Body of pancreas (tissue), 4 donors: ENCODE data around the gene SIK2. TPM values are rescaled to one million over a fixed set of nuclear protein-coding genes. Genes with fewer than 3 reads are reported as not detected.
A peak's percentile ranks its signal among the peaks of the same experiment; 100 is the strongest.

Experiments
- ATAC-seq: fragments of 150-250 bp; one replicate; pipeline ENCODE4 v1.9.1; 2016
- DNase-seq, 4 donors: peaks; one replicate each; pipeline ENCODE4 v3.0.0-alpha.2; 2019
- H3K27ac ChIP-seq, 4 donors: fragments of 200-600 bp; sonication (generic); 1 replicate in 3 of 4; 2 replicates in 1 of 4; pipeline versions ENCODE4 v1.5.1 to v1.6.1; 2016 to 2019; ENCODE audit warnings: mild to moderate bottlenecking in 1 of 4, mixed read lengths in 1 of 4, moderate library complexity in 1 of 4
- H3K27me3 ChIP-seq, 2 donors: fragments of 200-600 bp; sonication (generic); one replicate each; pipeline ENCODE4 v1.6.0; 2016; ENCODE audit warnings: mild to moderate bottlenecking in 1 of 2
- H3K36me3 ChIP-seq, 2 donors: fragments of 200-600 bp; sonication (generic); replicated peaks in 1 of 2; 2 replicates each; pipeline ENCODE4 v1.5.1; 2016; ENCODE audit warnings: low read depth in 2 of 2; ENCODE audit not compliant: insufficient read depth in 1 of 2
- H3K4me1 ChIP-seq: fragments of 200-600 bp; sonication (generic); one replicate; pipeline ENCODE4 v1.6.0; 2016
- H3K4me3 ChIP-seq, 2 donors: fragments of 200-600 bp; sonication (generic); 1 replicate in 1 of 2; 2 replicates in 1 of 2; pipeline ENCODE4 v1.5.1; 2016 to 2019
- H3K9me3 ChIP-seq, 3 donors: fragments of 200-600 bp; sonication (generic); 1 replicate in 2 of 3; 2 replicates in 1 of 3; pipeline ENCODE4 v1.5.1; 2016
- POLR2A ChIP-seq, 3 donors: fragments of 450-650 bp; IDR thresholded peaks; one replicate each; pipeline ENCODE4 v1.6.1; 2016; ENCODE audit warnings: antibody characterized with exemption in 3 of 3, mild to moderate bottlenecking in 2 of 3
- WGBS, 2 donors: methylation state at CpG; one replicate each; pipeline ENCODE4 v1.1.5; 2017; 5-methylcytosine and 5-hydroxymethylcytosine counted together
- intact Hi-C: fragments of 100-400 bp; cut with DNase I; formaldehyde crosslinking; loops from one replicate; pipeline ENCODE4 v1.15.1; 2023
- total RNA-seq, 2 donors: library from RNA; depleted of rRNA; stranded (reverse); fragments of >200 nt; gene quantifications; one replicate each; pipeline ENCODE4 v1.1.0, GENCODE V29; 2016
- TF ChIP-seq, protein P1 (sequence below), 7 experiments: fragments of 450-650 bp in 4 of 7; fragments of 200-600 bp in 3 of 7; sonication (generic) in 3 of 7; IDR thresholded peaks; one replicate each; pipeline ENCODE4 v1.5.1; 2016 to 2019; ENCODE audit warnings: antibody characterized with exemption in 7 of 7

Gene SIK2
- total RNA-seq, 2 donors from 2014 or later: 15.3 to 16.5 TPM

DNA sequence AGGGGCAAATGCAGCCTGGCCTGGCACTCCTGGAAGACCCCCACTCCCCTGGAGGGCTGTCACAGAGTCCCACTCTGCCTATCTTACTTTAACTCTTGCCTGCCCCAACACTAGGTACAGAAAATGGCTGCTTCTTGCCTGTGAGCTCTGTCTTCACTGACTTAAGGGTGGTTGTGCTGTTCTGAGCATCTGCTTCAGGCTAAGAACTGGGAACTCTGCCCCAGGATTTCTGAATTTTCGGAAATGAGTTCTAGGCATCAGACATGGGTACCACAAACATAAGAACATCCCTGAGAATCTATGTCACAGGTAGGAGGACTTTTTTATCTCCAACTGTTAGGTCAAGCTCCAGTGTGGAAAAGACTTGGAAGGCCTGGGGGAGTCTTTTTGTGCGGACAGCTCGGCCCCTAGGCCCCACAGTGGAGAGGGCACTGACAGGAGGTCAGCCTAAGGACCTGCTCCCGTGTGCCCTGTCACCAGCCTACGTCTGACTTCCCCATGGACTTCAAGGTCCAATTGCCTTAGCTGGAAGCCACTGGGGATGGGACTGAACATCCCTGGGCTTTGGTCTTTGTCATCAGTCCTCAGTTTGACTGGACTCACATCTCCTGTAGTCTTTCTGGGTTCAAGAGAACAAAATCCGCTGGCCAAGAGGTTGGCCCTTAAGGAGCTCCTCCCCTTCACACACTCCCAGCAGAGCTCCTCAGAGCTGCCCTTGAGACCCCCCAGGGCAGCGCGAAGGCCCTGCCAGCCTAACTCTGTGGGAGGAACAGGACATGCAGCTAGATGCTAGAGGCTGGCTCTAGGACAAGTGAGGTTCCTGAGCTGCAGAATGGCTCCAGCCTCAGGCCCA is 132.1 kb downstream of the SIK2 start:
- Histone ChIP-seq H3K9me3 (no peaks in the 10 kb centered on the region), H3K4me1 (peaks cover 72% of the 10 kb centered on the region), H3K27me3 (no peaks in the 10 kb centered on the region), H3K36me3 (peaks cover 0 to 3% of the 10 kb centered on the region in 2 donors), H3K27ac (peak overlapping the region; percentile 27 to 79 (median 72)), H3K4me3 (no peak overlapping the region)
- ATAC-seq (no peak), DNase-seq (no peak)
- no peak for TF ChIP-seq POLR2A (IDR thresholded peaks at IDR 0.05)
- TF ChIP-seq, protein P1, sequence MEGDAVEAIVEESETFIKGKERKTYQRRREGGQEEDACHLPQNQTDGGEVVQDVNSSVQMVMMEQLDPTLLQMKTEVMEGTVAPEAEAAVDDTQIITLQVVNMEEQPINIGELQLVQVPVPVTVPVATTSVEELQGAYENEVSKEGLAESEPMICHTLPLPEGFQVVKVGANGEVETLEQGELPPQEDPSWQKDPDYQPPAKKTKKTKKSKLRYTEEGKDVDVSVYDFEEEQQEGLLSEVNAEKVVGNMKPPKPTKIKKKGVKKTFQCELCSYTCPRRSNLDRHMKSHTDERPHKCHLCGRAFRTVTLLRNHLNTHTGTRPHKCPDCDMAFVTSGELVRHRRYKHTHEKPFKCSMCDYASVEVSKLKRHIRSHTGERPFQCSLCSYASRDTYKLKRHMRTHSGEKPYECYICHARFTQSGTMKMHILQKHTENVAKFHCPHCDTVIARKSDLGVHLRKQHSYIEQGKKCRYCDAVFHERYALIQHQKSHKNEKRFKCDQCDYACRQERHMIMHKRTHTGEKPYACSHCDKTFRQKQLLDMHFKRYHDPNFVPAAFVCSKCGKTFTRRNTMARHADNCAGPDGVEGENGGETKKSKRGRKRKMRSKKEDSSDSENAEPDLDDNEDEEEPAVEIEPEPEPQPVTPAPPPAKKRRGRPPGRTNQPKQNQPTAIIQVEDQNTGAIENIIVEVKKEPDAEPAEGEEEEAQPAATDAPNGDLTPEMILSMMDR (IDR thresholded peaks at IDR 0.05): no peak
- intact Hi-C loops: no loop called here
- WGBS, 2 donors: 77 to 86% methylated on average over 8 of the region's 8 CpGs

DNA sequence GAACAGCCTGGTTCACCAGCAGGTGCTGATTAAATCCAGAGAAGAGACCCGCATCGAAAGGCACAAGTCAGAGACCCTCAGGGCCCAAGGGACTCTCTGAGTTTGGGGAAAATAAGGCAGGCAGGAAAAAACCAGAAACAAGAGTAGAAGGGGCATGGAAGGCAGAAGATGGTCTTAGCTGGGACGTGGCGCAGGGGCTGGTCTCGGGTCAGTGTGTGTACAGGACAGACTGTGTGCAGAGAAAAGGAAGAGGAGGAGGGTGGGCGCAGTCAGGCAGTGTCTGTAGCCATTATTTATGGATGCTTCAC is 132.7 kb downstream of the SIK2 start:
- ATAC-seq (no peak), DNase-seq (no peak)
- intact Hi-C loops: no loop called here
- Histone ChIP-seq H3K9me3 (no peaks in the 10 kb centered on the region), H3K4me3 (no peak overlapping the region), H3K4me1 (peaks cover 72% of the 10 kb centered on the region), H3K27ac (peak overlapping the region; percentile 27 to 79 (median 72)), H3K36me3 (peaks cover 0 to 3% of the 10 kb centered on the region in 2 donors), H3K27me3 (no peaks in the 10 kb centered on the region)
- TF ChIP-seq POLR2A (IDR thresholded peaks at IDR 0.05): peak in 1 of 3 donors; percentile 39
- TF ChIP-seq, protein P1 (IDR thresholded peaks at IDR 0.05): no peak
- WGBS, 2 donors: 86 to 89% methylated on average over 6 of the region's 6 CpGs

DNA sequence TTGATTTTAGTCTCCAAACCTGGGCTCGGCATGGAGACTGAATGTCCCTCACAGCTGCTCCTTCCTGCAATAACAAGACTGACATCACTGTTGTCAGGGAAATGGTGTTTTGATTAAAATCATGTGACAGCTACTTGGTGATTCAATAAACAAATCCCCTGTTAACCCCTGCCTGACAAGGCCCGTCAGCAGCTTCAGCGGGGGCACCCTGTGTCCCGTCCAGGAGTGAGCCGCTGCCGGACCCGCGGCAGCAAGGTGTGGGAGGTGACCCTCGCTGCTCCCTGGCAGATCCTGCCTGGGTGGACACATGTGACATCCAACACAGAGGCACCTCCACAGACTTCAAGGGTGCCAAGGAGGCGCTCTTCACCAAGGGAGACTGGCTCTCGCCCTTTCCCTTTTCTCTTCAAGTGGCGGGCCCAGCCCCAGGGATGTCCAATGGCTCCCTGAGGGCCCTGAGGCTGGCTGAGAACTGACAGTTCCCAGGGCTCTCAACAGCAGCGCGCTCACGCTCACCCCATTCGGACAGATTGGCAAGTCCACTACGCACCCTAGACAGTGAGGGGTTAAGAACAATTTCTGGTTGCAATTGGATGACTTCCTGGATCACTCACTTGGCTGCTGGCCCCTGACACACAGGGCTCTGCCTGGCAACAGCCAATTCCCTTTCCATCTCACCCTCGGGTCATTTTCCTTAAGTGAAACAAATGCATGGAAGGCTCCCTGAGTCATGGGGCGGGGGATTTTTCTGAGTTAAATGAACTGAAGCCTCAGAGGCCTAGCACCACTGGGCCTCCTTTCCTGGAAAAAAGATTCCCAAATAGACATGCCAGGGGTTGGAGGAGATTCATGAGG is 133.2 kb downstream of the SIK2 start:
- Histone ChIP-seq H3K27ac (peak overlapping the region; percentile 27 to 79 (median 72)), H3K27me3 (no peaks in the 10 kb centered on the region), H3K9me3 (no peaks in the 10 kb centered on the region), H3K4me3 (no peak overlapping the region), H3K4me1 (peaks cover 72% of the 10 kb centered on the region), H3K36me3 (peaks cover 0 to 3% of the 10 kb centered on the region in 2 donors)
- peak in 1 of 3 donors; percentile 16 for TF ChIP-seq POLR2A (IDR thresholded peaks at IDR 0.05)
- TF ChIP-seq, protein P1 (IDR thresholded peaks at IDR 0.05): no peak
- DNase-seq (peak in 3 of 4 donors; percentile 67 to 74 (median 68)), ATAC-seq (peak; percentile 64)
- WGBS, 2 donors: 56 to 67% methylated on average over 11 to 19 of the region's 19 CpGs
- intact Hi-C loops: no loop called here

DNA sequence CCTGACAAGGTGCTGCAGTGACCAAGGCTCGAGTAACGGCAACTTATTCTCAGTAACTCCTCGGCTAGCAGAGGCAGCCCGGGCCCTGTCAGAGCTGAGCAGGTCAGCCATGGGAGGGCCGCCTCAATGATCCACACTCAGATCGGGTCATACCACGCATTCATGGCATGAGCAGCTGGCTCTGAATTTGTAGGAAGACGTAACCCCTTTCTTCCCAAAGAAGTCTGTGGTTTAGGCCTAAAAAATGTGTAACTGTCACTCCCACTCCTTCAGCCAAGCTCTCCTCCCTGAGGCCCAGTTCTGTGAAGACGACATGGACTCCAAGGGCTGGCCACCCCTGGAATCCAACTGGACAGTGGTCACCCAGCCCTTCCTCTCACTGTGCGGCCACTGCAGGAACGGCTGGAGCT is 133.9 kb downstream of the SIK2 start:
- H3K4me1 ChIP-seq: peaks cover 65% of the 10 kb centered on the region
- 73 to 91% methylated on average over 11 of the region's 11 CpGs for WGBS, 2 donors
- peak overlapping the region; percentile 27 to 79 (median 72) for H3K27ac ChIP-seq
- DNase-seq (no peak), ATAC-seq (no peak)
- TF ChIP-seq, protein P1 (IDR thresholded peaks at IDR 0.05): no peak
- TF ChIP-seq POLR2A (IDR thresholded peaks at IDR 0.05): no peak
- H3K27me3 ChIP-seq: no peaks in the 10 kb centered on the region
- H3K36me3 ChIP-seq: peaks cover 0 to 8% of the 10 kb centered on the region in 2 donors
- intact Hi-C loops: no loop called here
- H3K4me3 ChIP-seq: no peak overlapping the region
- no peaks in the 10 kb centered on the region for H3K9me3 ChIP-seq
